Loucy (cell line): ENCODE results near the gene MPZL3.

Experiments used
- H2AFZ ChIP-seq: fragments of 200-600 bp; sonication (generic); 2 replicates; pipeline ENCODE4 v1.6.0; 2016; ENCODE audit warnings: antibody characterized with exemption, mild to moderate bottlenecking, low read length, moderate library complexity
- H3F3A ChIP-seq: fragments of 200-600 bp; 2 replicates; pipeline ENCODE4 v1.6.0; 2016; ENCODE audit warnings: antibody characterized with exemption, low read depth, mild to moderate bottlenecking
- H3K27me3 ChIP-seq: fragments of 200-600 bp; sonication (generic); 2 replicates; pipeline ENCODE4 v1.6.1; 2014; ENCODE audit warnings: low read length, mild to moderate bottlenecking; ENCODE audit not compliant: insufficient read depth, poor library complexity, severe bottlenecking
- H3K36me3 ChIP-seq: fragments of 200-600 bp; sonication (generic); 2 replicates; pipeline ENCODE4 v1.6.1; 2016; ENCODE audit warnings: low read length; ENCODE audit not compliant: insufficient read depth
- H3K4me1 ChIP-seq: fragments of 200-600 bp; sonication (generic); 2 replicates; pipeline ENCODE4 v1.5.1; 2014; ENCODE audit warnings: low read length, mild to moderate bottlenecking; ENCODE audit not compliant: insufficient read depth, poor library complexity, severe bottlenecking
- H3K4me2 ChIP-seq: fragments of 200-600 bp; sonication (generic); 2 replicates; pipeline ENCODE4 v1.6.0; 2014; ENCODE audit warnings: antibody characterized with exemption, low read length, low read depth, mild to moderate bottlenecking; ENCODE audit not compliant: poor library complexity, severe bottlenecking
- H3K4me3 ChIP-seq: fragments of 200-600 bp; sonication (generic); 2 replicates; pipeline ENCODE4 v1.5.1; 2014; ENCODE audit warnings: low read length, mild to moderate bottlenecking, mixed read lengths; ENCODE audit not compliant: poor library complexity, severe bottlenecking
- H3K79me2 ChIP-seq: fragments of 200-600 bp; sonication (generic); 2 replicates; pipeline ENCODE4 v1.6.1; 2014; ENCODE audit warnings: low read length; ENCODE audit not compliant: insufficient read depth
- H3K9ac ChIP-seq: fragments of 200-600 bp; sonication (generic); 2 replicates; pipeline ENCODE4 v1.6.0; 2014; ENCODE audit warnings: mild to moderate bottlenecking, low read depth, low read length, moderate library complexity; ENCODE audit not compliant: poor library complexity, severe bottlenecking
- H3K9me2 ChIP-seq: fragments of 200-600 bp; sonication (generic); replicated peaks from 2 replicates; pipeline ENCODE4 v1.6.1; 2016; ENCODE audit warnings: low read depth, low read length, mixed read lengths
- H3K9me3 ChIP-seq: fragments of 200-600 bp; sonication (generic); 2 replicates; pipeline ENCODE4 v1.6.1; 2014; ENCODE audit warnings: mild to moderate bottlenecking, antibody characterized with exemption, low read length, low read depth; ENCODE audit not compliant: insufficient read depth
- H4K20me1 ChIP-seq: fragments of 200-600 bp; sonication (generic); 2 replicates; pipeline ENCODE4 v1.6.0; 2014; ENCODE audit warnings: antibody characterized with exemption, low read length, mild to moderate bottlenecking; ENCODE audit not compliant: insufficient read depth, poor library complexity, severe bottlenecking
- EZH2phosphoT487 ChIP-seq: fragments of 200-600 bp; IDR thresholded peaks from 2 replicates; pipeline ENCODE4 v1.6.1; 2018; ENCODE audit warnings: antibody characterized with exemption, mild to moderate bottlenecking, moderate library complexity, borderline replicate concordance
- TF ChIP-seq, protein P1 (sequence below): fragments of 200-600 bp; sonication (generic); conservative IDR thresholded peaks from 2 replicates; pipeline ENCODE4 v1.5.1; 2014; ENCODE audit warnings: mild to moderate bottlenecking, antibody characterized with exemption, low read length

The MPZL3 gene

DNA sequence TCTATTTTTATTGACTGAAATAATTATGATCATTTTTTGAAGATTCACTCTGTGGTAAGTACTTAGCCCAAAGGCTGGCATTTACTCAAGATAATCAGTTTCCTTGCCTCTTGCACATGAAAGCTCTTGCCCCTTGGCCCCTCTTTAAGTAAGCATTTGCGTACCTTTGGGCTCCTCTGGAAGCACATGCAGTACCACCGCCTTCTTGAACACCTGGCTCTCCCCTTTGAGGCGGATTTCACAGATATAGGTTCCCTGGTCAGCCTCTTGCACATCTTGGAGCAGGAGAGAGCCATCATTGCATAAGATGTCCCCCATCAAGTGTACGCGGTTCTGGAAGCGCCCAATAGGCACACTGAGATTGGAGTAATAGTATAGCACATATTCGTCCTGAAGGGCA is 41.8 kb downstream of the MPZL3 start:
- Histone ChIP-seq H3K4me1 (peaks cover 9% of the 10 kb centered on the region), H3K27me3 (peaks cover 8% of the 10 kb centered on the region), H3K79me2 (no peaks in the 10 kb centered on the region), H3K9ac (no peak overlapping the region), H3F3A (no peaks in the 10 kb centered on the region), H3K9me2 (no peaks in the 10 kb centered on the region), H2AFZ (no peak overlapping the region), H3K4me3 (no peak overlapping the region), H4K20me1 (no peaks in the 10 kb centered on the region), H3K9me3 (no peaks in the 10 kb centered on the region), H3K4me2 (no peak overlapping the region), H3K36me3 (no peaks in the 10 kb centered on the region)
- TF ChIP-seq, protein P1, sequence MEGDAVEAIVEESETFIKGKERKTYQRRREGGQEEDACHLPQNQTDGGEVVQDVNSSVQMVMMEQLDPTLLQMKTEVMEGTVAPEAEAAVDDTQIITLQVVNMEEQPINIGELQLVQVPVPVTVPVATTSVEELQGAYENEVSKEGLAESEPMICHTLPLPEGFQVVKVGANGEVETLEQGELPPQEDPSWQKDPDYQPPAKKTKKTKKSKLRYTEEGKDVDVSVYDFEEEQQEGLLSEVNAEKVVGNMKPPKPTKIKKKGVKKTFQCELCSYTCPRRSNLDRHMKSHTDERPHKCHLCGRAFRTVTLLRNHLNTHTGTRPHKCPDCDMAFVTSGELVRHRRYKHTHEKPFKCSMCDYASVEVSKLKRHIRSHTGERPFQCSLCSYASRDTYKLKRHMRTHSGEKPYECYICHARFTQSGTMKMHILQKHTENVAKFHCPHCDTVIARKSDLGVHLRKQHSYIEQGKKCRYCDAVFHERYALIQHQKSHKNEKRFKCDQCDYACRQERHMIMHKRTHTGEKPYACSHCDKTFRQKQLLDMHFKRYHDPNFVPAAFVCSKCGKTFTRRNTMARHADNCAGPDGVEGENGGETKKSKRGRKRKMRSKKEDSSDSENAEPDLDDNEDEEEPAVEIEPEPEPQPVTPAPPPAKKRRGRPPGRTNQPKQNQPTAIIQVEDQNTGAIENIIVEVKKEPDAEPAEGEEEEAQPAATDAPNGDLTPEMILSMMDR = no peak
- no peak for TF ChIP-seq EZH2phosphoT487

GRCh38 chr11:118209033-118209432 is 43.1 kb downstream of the MPZL3 start:
- no peak for TF ChIP-seq EZH2phosphoT487
- TF ChIP-seq, protein P1 = no peak
- Histone ChIP-seq H3K9ac (no peak overlapping the region), H3K9me2 (no peaks in the 10 kb centered on the region), H3K4me3 (no peak overlapping the region), H3K27me3 (peaks cover 8% of the 10 kb centered on the region), H3F3A (no peaks in the 10 kb centered on the region), H3K4me1 (peaks cover 9% of the 10 kb centered on the region), H3K36me3 (no peaks in the 10 kb centered on the region), H2AFZ (no peak overlapping the region), H3K4me2 (no peak overlapping the region), H3K79me2 (no peaks in the 10 kb centered on the region), H4K20me1 (no peaks in the 10 kb centered on the region), H3K9me3 (no peaks in the 10 kb centered on the region)

- no peak for TF ChIP-seq EZH2phosphoT487
- TF ChIP-seq, protein P1 = no peak
- H3K27me3 ChIP-seq = peaks cover 8% of the 10 kb centered on the region
- H3K9ac ChIP-seq = no peak overlapping the region
- no peaks in the 10 kb centered on the region for H3F3A ChIP-seq
- H3K79me2 ChIP-seq = no peaks in the 10 kb centered on the region
- no peak overlapping the region; the same call in 1 of the 2 replicates for H2AFZ ChIP-seq
- H3K4me1 ChIP-seq = peaks cover 18% of the 10 kb centered on the region
- H3K9me3 ChIP-seq = no peaks in the 10 kb centered on the region
- no peaks in the 10 kb centered on the region for H3K36me3 ChIP-seq
- no peak overlapping the region for H3K4me3 ChIP-seq
- no peaks in the 10 kb centered on the region for H4K20me1 ChIP-seq
- no peaks in the 10 kb centered on the region for H3K9me2 ChIP-seq
- H3K4me2 ChIP-seq = no peak overlapping the region
These were observed 45.1 kb downstream of the MPZL3 start for GRCh38 chr11:118207079-118207478.
